ENCODE results near the gene SPG7.

Gene SPG7

DNA sequence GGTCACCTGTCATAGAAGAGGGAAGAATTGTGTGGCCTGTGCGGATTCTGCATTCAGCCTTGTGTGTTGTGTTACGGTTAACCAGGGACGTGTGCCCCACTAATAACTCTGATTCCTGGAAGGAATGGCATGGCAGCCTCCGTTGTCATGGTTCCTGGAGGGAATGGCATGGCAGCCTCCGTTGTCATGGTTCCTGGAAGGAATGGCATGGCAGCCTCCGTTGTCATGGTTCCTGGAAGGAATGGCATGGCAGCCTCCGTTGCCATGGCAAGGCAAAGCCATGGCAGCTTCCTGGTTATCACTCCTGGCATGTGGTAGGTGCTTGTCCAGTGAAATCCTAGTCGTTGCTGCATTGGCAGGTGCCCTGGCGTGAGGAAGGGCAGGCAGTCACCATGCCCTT lies 8.9 kb downstream of the SPG7 start:
- no peak for DNase-seq (ENCODE audit: low read depth)

DNA sequence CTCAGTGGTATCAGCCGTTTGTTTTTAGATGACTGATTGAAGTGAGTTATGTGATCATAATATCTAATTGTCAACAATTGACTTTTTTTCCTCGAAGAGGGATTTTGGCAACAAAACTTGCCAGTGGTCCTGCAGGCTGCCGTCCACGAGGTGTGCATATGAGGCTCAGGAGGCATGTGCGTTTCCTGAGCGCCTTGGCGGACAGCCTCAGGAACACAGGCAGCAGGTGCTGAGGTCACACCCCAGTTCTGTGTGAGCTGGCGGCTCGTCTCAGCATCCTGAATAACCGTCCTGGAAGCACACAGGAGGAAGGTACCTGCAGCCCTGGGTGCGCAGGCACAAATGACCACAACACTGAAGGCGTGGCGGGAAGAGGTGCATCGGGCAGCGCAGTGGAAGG lies 11.7 kb downstream of the SPG7 start:
- DNase-seq (ENCODE audit: low read depth): no peak

DNA sequence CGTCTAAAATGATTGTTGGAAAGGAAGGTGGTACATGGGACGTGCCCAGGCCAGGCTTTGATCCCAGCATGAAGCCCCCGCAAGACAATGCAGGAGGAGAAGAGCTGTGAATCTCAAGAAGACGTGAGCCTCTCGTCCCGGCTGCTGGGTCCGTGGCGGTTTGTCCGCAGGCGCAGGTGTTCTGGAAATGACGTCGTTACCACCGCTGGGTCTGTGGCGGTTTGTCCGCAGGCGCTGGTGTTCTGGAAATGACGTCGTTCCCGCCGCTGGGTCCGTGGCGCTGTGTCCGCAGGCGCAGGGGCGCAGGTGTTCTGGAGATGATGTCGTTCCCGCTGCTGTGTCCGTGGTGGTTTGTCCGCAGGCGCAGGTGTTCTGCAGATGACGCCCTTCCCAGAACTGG lies 14.1 kb downstream of the SPG7 start:
- no peak for DNase-seq (ENCODE audit: low read depth)

DNA sequence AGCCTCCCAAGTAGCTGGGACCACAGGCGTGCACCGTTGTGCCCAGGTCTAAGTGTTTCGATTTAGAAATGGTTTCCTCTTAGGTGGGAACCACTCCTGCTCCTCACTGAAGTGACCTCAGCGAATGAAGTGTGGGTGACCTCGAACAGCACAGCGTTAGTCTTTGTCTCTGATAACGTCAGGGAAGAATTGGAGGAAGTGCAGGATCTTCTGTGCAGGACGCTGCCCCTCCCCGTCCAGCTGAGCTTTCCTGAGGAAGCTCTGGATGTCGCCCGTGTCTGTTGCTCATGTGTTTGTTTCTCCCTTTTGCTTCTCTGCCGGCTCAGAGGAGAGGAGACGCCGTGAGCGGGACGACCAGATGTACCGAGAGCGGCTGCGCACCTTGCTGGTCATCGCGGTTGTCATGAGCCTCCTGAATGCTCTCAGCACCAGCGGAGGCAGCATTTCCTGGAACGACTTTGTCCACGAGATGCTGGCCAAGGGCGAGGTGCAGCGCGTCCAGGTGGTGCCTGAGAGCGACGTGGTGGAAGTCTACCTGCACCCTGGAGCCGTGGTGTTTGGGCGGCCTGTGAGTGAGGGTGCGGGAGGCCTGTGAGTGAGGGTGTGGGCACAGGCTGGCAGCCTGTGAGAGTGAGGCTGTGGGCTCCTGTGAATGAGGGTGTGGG lies 15.6 kb downstream of the SPG7 start:
- no peak for DNase-seq (ENCODE audit: low read depth)

DNA sequence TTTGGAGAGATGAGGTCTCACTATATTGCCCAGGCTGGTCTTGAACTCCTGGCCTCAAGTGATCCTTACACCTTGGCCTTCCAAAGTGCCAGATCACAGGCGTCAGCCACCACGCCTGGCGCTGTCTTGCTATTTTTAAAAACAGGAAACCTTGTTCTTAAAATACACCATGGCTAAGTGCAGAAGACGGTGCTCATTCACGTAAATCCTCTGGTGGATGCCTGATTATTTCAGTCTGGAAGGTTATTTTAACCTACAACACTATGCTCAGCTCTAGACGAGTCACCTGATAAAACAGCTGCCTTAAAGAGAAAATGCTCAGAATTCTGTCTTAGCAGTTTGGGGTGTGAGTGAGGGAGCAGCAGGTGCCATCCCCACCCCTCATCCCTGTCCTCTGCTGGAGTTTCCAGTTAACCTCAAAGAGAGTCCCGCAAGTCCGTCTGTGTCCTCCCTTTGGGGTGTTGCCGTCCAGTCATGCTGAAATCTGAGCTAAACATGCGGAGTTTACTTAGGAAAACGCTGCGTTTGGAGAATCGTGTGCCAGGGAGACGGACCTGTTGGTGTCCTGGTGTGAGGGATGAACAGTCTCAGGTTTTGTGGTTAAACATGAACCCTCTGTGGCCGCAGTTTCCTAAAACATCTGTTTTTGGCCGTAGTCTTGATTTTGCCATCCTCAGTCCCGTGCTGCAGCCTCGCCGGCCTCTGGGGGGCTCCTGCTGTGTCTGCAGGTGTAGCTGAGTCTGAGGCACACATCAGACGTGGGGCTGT lies 17.1 kb downstream of the SPG7 start:
- DNase-seq (ENCODE audit: low read depth): no peak

DNA sequence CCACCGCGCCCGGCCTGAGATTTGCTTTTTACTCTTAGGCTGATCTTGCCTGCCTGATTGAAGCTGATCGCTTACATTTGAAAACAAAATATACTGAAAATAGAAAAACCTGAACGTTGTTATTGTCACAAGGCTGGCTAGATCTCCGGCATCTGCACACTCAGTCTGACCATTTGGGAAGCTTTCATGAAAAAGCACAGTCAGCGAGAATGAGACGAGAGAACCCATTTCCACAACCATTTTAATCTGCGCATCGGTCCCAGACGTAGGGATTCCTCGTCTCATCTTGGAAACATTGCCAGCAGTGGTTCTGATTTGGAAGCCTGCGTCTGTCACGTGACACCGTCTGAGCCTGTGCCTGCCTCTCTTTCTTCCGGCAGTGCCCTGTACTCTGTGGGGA lies 20.9 kb downstream of the SPG7 start:
- no peak for DNase-seq (ENCODE audit: low read depth)

DNA sequence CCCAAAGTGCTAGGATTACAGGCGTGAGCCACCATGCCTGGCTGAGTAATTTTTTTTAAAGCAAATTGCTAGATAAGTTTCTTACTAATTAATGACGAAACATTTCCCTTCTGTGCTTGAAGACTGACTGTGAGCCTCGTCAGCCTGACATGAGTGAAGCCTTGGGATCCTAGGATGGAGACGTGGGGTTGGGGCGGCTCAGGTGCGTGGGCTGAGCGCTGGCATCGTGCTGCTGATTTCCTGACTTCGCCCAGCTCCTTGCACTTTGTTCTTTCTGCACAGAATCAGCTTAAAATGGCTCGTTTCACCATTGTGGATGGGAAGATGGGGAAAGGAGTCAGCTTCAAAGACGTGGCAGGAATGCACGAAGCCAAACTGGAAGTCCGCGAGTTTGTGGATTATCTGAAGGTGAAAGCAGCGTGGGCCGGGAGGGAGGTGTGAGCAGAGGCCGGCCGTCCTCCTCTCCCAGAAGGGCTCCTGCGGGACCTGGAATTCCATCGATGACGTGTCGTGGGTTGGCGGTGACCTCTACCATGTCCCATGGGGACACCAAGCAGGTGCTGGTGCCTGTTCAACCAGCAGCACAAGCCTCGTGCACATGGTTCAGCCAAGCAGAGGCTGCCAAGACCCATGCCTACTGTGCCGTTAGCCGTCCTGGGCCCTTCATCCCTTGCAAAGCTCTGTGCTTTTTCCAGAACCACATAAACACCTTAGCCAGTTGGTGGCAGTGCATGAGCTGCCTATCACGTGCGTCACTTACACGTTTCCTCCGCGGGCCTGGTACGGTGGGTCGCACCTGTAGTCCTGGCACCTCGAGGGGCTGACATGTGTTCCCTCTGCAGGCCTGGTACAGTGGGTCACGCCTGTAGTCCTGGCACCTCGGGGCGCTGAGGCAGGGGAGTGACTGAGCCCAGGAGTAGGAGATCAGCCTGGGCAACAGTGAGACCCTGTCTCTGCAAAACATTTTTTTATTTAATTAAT lies 22.5 kb downstream of the SPG7 start:
- no peak for DNase-seq (ENCODE audit: low read depth)

DNA sequence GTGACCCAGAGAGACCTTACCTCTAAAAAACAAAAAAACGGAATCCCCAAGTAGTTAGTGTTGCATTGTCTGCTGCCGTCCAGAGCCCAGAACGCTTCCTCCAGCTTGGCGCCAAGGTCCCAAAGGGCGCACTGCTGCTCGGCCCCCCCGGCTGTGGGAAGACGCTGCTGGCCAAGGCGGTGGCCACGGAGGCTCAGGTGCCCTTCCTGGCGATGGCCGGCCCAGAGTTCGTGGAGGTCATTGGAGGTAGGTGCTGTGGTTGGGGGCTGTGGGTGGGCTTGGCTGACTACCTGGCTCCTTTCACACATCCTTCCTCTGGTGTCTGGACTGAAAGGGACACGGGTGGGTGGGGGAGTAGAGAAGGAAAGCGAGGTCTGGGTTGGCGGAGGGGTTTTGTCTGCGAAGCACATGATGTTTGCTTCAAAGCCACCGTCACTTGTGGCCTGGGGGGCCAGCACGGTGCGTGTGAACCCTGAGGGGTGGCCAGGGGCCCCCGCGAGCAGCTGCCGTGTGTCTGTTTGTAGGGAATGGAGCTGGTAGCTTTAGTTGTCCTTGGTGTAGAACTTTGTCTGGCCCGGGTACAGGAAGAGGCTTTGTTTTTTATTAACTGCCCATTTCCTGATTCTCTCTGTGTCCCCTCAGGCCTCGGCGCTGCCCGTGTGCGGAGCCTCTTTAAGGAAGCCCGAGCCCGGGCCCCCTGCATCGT lies 23.8 kb downstream of the SPG7 start:
- DNase-seq (ENCODE audit: low read depth): no peak

DNA sequence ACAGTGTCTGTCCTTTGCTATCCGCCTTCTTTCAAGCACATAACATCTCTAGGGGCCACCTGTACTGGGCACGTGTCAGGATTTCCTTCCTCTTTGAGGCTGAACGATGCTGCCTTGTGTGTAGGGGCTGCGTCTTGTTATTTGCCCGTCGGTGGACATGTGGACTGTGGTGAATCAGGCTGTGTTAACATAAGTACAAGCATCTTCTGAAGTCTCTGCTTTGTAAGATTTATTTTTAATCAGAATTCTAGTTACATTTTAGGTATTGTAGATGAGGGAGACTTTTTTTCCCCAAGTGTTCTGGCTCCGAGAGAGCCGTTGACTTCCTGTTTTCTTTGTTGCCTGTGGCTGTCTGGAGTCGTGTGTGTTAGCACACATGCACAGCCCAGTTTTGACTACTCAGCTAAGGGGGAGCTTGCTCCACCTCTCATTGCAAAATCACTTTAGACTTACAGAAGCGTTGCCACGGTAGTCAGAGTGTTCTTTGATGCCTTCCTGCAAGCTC lies 26.1 kb downstream of the SPG7 start:
- DNase-seq (ENCODE audit: low read depth): peak; percentile 17

DNA sequence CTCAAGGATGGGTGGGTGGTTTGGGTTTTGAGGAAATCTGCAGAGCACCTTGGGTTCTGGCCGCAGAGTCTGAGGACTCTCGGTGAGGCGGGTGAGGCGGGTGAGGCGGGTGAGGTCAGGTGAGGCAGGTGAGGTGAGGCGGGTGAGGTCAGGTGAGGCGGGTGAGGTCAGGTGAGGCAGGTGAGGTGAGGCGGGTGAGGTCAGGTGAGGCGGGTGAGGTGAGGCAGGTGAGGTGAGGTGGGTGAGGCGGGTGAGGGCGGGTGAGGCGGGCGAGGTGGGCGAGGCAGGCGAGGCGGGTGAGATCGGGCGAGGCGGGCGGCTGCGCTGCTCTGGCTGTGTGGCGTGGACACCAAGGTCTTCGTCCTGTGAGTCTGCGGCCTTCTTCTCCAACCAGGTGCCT lies 28.2 kb downstream of the SPG7 start:
- no peak for DNase-seq (ENCODE audit: low read depth)

DNA sequence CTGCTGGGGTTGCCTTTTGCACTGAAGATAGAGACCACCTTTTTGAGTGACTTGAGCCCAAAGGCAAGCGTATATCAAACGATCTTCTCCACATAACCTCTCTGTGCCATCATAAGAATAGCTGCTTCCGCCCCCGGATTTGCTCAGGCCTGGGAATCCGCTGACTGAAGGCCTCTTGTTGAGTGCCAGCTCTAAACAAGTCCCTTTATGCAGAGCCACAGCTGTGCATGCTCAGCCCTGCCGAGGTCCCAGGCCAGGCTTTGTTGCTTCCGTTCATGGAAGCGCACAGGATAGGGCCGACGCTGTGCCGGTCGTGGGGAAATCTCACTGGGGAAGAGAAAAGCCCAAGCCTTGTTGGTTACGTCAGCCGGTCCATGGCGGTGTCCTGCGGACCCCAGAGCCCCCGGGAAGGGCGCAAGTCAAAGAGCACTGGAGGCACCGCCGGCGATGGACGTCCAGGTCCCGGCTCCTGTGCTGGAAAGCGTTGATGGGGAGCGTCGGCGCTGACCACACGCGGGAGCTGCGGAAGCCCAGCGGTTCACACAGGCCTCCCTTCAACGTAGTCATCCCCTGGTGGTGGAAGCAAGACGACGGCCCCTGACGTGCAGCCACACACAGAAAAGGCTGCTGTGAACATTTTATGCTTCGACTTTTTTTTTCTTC lies 28.8 kb downstream of the SPG7 start:
- no peak for DNase-seq (ENCODE audit: low read depth)

DNA sequence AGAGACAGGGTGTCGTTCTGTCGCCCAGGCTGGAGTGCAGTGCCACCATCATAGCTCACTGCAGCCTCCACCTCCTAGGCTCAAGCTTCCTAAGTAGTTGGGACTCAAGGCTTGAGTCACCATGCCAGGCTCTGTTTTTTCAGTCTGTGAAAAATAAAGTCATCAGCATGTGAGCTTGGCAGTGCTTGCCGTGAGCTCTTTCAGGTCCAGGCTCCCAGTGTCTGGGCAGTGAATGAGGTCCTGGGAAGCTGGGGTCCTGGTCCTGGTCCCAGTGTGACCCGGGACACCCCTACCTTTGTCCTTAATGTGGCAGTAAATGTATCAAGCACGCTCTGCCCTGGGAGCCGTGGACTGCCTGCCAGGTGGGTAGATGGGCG lies 29.3 kb downstream of the SPG7 start:
- DNase-seq (ENCODE audit: low read depth): no peak

DNA sequence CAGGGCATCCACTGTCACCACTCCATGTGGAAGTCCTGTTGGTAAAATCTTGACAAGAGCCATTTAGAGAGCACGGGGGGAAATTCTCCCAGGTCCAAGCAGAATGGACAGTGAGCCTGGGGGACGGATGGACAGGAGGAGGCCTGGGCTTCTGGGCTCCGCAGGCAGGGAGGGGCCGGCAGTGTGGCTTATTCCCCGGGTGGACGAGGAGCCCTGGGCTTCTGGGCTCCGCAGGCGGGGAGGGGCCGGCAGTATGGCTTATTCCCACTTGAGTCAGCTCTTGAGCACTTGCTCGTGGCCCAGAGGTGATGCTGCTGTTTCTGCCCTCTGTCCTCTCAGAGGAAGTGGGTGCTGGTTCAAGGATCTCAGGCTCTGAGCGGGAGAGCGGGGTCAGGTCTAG lies 30.1 kb downstream of the SPG7 start:
- DNase-seq (ENCODE audit: low read depth): no peak

DNA sequence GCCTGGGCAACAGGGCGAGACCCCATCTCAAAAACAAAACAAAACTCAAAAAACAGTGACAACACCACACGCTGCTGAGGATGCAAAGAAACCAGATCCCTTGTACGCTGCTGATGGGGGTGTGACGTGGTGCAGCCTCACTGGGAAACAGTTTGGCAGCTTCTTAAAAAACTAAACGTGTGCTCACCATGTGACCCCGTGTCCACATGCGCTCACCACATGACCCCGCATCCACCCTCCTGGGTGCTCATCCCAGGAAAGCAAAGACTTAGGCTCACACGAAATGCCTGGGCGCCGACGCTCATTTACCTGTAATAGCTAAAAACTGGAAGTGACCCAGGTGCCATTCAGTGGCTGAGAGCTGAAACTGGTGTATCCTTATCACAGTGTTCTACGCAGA lies 32.4 kb downstream of the SPG7 start:
- DNase-seq (ENCODE audit: low read depth): no peak

DNA sequence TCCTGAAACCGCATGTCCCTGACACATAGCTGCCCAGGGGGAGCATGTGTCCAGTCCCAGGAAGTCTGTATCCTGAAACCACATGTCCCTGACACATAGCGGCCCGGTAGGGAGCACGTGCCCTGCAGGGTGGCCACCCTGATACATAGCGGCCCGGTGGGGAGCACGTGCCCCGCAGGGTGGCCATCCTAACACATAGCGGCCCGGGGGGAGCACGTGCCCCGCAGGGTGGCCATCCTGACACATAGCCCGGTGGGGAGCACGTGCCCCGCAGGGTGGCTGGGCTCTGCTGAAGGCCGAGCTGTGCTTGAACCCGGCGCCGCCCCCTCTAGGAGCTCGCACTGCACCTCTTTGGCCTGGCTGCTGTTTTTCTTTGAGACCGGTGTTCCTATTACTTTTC lies 33.6 kb downstream of the SPG7 start:
- no peak for DNase-seq (ENCODE audit: low read depth)

DNA sequence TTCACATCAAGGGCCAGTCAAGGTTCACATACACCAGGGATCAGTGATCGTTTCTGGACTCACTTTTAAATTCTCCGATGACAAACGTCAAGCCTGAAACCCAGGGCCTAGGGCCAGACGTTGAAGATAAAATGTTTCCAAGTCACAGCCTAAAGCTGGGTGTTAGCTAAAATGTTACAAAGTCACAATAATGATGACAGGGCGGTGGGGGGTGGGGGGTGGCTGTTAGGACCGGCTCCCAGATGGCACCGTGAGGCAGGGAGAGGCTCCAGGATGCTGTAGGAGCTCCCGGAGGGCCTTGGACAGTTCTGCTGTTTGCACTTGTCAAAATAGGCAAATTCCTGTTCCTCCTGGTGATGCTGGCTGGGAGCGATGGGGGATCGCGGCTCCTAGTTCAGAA lies 35.9 kb downstream of the SPG7 start:
- no peak for DNase-seq (ENCODE audit: low read depth)

DNA sequence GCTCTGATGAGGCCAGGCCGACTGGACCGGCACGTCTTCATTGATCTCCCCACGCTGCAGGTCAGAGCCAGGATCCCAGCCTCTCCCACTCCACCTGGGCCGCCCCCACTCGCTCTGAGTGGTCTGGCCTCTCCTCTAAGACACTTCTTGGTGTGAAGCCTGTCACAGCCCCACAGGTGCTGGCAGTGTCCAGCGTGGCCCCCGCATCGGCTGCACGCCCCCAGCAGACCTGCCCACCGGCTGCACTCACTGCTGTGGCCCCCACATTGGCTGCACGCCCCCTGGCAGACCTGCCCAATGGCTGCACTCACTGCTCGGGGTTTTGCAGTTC lies 36.5 kb downstream of the SPG7 start:
- DNase-seq (ENCODE audit: low read depth): no peak

DNA sequence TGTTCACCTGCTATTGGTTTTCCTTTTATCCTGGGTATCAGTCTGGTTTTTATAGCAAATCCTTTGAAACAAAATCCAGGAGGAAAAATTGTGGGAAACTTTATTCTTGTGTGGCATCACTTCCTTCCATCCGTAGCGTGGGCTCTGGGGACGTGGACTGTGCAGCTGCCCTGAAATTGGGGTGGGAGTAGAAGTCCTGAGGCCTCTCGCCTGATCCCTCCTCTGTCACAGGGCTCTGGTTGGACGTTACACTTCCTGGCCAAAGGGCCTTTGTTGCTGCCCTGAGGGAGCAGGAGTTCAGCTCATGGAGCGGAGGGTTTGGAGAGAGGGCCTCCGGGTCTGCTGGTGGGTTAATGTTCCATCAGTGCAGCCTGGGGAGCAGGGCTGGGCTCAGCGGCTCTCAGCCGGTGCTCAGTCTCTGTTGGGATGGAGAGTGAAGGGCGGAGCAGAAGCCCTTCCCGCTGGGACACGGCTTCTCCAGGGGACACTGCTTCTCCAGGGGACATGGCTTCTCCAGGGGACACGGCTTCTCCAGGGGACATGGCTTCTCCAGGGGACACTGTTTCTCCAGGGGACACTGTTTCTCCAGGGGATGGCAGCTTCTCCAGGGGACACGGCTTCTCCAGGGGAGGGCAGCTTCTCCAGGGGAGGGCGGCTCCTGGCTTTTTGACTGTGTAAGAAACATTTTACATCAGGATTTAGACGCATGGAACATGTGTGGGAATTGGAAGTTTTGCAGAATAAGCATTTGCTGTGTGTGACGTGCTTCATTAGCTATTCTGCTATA lies 37.0 kb downstream of the SPG7 start:
- no peak for DNase-seq (ENCODE audit: low read depth)

DNA sequence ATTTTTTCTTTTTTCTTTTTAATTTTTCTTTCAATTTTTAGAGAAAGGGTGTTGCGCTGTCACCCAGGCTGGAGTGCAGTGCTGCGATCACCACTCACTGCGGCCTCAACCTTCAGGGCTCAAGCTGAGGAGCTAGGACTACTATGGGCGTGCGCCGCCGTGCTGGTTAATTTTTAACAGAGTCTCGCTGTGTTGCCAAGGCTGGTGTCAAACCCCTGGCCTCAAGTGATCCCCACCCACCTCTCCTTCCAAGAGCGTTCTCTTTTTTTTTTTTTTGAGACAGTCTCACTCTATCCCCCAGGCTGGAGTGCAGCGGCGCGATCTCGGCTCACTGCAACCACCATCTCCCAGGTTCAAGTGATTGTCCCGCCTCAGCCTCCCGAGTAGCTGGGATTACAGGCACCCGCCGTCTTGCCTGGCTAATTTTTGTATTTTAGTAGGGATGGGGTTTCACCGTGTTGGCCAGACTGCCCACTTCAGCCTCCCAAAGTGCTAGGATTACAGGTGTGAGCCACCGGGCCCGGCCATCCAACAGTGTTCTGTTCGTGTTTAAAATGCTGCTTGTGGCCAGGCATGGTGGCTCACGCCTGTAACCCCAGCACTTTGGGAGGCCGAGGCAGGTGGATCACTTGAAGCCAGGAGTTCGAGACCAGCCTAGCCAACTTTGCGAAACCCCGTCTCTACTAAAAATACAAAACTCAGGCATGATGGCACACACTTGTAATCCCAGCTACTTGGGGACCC lies 37.8 kb downstream of the SPG7 start:
- DNase-seq (ENCODE audit: low read depth): no peak

DNA sequence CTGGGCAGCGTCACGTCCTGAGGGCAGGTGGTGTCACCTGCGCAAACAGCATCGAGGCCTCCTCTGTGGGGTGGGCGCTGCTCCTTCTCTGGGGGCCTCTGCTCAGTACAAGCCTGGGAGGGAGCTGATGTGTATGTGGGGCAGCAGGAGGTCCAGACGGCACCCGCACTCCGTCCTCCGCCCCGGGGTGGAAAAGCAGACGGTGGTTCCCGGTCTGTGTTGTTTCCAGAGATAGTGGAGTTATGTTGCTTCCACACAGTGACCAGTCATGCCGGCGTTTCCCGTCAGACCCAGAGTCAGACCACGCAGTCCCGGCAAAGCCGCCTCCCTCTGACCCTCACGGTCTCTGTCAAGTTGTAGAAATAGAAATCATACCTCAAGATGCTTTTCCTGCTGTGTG lies 38.6 kb downstream of the SPG7 start:
- DNase-seq (ENCODE audit: low read depth): no peak
